ENCODE data around the gene RNF212. TPM values are rescaled to one million over a fixed set of nuclear protein-coding genes. Genes with fewer than 3 reads are reported as not detected.

Gene RNF212
- total RNA-seq, 1 donor from 2014 or later: under 0.01 TPM

GRCh38 chr4:1154126-1154522 is 40.8 kb upstream of the RNF212 start:
- FAIRE-seq: no peak
- no peak for DNase-seq (ENCODE audit: low read depth)
- TF ChIP-seq CTCF (IDR thresholded peaks at IDR 0.05; ENCODE audit: insufficient read depth, low read length, severe bottlenecking): no peak
- H3K27me3 ChIP-seq (ENCODE audit: control insufficient read depth, insufficient read depth, low read length): peaks cover 8% of the 10 kb centered on the region
- no peaks in the 10 kb centered on the region for H3K36me3 ChIP-seq (ENCODE audit: control insufficient read depth, insufficient read depth, low read length)
- no peak overlapping the region for H3K4me3 ChIP-seq (ENCODE audit: low read depth, low read length)

- DNase-seq (ENCODE audit: low read depth) (no peak), FAIRE-seq (no peak)
- Histone ChIP-seq H3K4me3 (ENCODE audit: low read depth, low read length) (no peak overlapping the region), H3K36me3 (ENCODE audit: control insufficient read depth, insufficient read depth, low read length) (no peaks in the 10 kb centered on the region), H3K27me3 (ENCODE audit: control insufficient read depth, insufficient read depth, low read length) (peaks cover 8% of the 10 kb centered on the region)
- TF ChIP-seq CTCF (IDR thresholded peaks at IDR 0.05; ENCODE audit: insufficient read depth, low read length, severe bottlenecking): no peak
Observed at GRCh38 chr4:1153567-1154090, 40.3 kb upstream of the RNF212 start.

- TF ChIP-seq CTCF (IDR thresholded peaks at IDR 0.05; ENCODE audit: insufficient read depth, low read length, severe bottlenecking): no peak
- Histone ChIP-seq H3K27me3 (ENCODE audit: control insufficient read depth, insufficient read depth, low read length) (peaks cover 8% of the 10 kb centered on the region), H3K4me3 (ENCODE audit: low read depth, low read length) (no peak overlapping the region), H3K36me3 (ENCODE audit: control insufficient read depth, insufficient read depth, low read length) (no peaks in the 10 kb centered on the region)
- FAIRE-seq: no peak
- DNase-seq (ENCODE audit: low read depth): no peak
Observed at GRCh38 chr4:1152290-1152689, 38.9 kb upstream of the RNF212 start.

- no peak for TF ChIP-seq CTCF (IDR thresholded peaks at IDR 0.05; ENCODE audit: insufficient read depth, low read length, severe bottlenecking)
- FAIRE-seq (no peak), DNase-seq (ENCODE audit: low read depth) (no peak)
- Histone ChIP-seq H3K27me3 (ENCODE audit: control insufficient read depth, insufficient read depth, low read length) (peaks cover 8% of the 10 kb centered on the region), H3K36me3 (ENCODE audit: control insufficient read depth, insufficient read depth, low read length) (no peaks in the 10 kb centered on the region), H3K4me3 (ENCODE audit: low read depth, low read length) (no peak overlapping the region)
Observed at GRCh38 chr4:1151541-1151940, 38.2 kb upstream of the RNF212 start.

- no peak for TF ChIP-seq CTCF (IDR thresholded peaks at IDR 0.05; ENCODE audit: insufficient read depth, low read length, severe bottlenecking)
- Histone ChIP-seq H3K36me3 (ENCODE audit: control insufficient read depth, insufficient read depth, low read length) (no peaks in the 10 kb centered on the region), H3K27me3 (ENCODE audit: control insufficient read depth, insufficient read depth, low read length) (peaks cover 6% of the 10 kb centered on the region), H3K4me3 (ENCODE audit: low read depth, low read length) (no peak overlapping the region)
- DNase-seq (ENCODE audit: low read depth) (no peak), FAIRE-seq (no peak)
Observed at GRCh38 chr4:1150875-1151274, 37.5 kb upstream of the RNF212 start.

- FAIRE-seq: no peak
- DNase-seq (ENCODE audit: low read depth): no peak
- peaks cover 2% of the 10 kb centered on the region for H3K27me3 ChIP-seq (ENCODE audit: control insufficient read depth, insufficient read depth, low read length)
- H3K4me3 ChIP-seq (ENCODE audit: low read depth, low read length): no peak overlapping the region
- no peak for TF ChIP-seq CTCF (IDR thresholded peaks at IDR 0.05; ENCODE audit: insufficient read depth, low read length, severe bottlenecking)
- no peaks in the 10 kb centered on the region for H3K36me3 ChIP-seq (ENCODE audit: control insufficient read depth, insufficient read depth, low read length)
Observed at GRCh38 chr4:1139860-1140259, 26.5 kb upstream of the RNF212 start.

All from bronchial epithelial cell (primary cell).